Left ventricle myocardium inferior (tissue), 1 donor: ENCODE data around the gene ZNF358. TPM values are rescaled to one million over a fixed set of nuclear protein-coding genes. Genes with fewer than 3 reads are reported as not detected.

Experiments
- DNase-seq: peaks from one replicate; pipeline ENCODE4 v3.0.0-alpha.2; 2020
- H3K27ac ChIP-seq: fragments of 200-600 bp; replicated peaks from 2 replicates; pipeline ENCODE4 v1.8.0; 2021
- H3K27me3 ChIP-seq: fragments of 200-600 bp; 2 replicates; pipeline ENCODE4 v1.8.0; 2021; ENCODE audit warnings: low read depth
- H3K36me3 ChIP-seq: fragments of 200-600 bp; 2 replicates; pipeline ENCODE4 v1.8.0; 2021
- H3K4me1 ChIP-seq: fragments of 200-600 bp; 2 replicates; pipeline ENCODE4 v1.8.0; 2021
- H3K4me3 ChIP-seq: fragments of 200-600 bp; 2 replicates; pipeline ENCODE4 v1.8.0; 2021; ENCODE audit warnings: mild to moderate bottlenecking, moderate library complexity
- H3K9me3 ChIP-seq: fragments of 200-600 bp; replicated peaks from 2 replicates; pipeline ENCODE4 v1.8.0; 2021
- CTCF ChIP-seq: fragments of 200-600 bp; IDR thresholded peaks from 2 replicates; pipeline ENCODE4 v1.8.0; 2021; ENCODE audit warnings: antibody characterized with exemption, mild to moderate bottlenecking, borderline replicate concordance
- intact Hi-C: fragments of 100-400 bp; cut with micrococcal nuclease; formaldehyde crosslinking; loops from one replicate; pipeline ENCODE4 v1.11.0; 2022
- total RNA-seq: library from RNA; stranded (reverse); fragmentation: NEBNext Ultra II Directional; extraction: Animal tissue kit (Norgen Biotek cat#: 25700); gene quantifications from one replicate; pipeline ENCODE4 v1.2.1, GENCODE V29; 2021
- donor health status: DM: no; HTN: yes; CAD: no; lungs with severe emphysema.

Gene ZNF358
- total RNA-seq, 1 donor from 2014 or later: 88.5 TPM

- Histone ChIP-seq H3K27me3 (no peaks in the 10 kb centered on the region), H3K9me3 (no peaks in the 10 kb centered on the region), H3K27ac (no peak overlapping the region), H3K4me1 (no peaks in the 10 kb centered on the region), H3K4me3 (no peak overlapping the region), H3K36me3 (peaks cover 60% of the 10 kb centered on the region)
- DNase-seq: no peak
- intact Hi-C loops: no loop called here
- TF ChIP-seq CTCF: no peak
These were observed 26.8 kb downstream of the ZNF358 start for GRCh38 chr19:7542556-7543348.

- Histone ChIP-seq H3K4me1 (no peaks in the 10 kb centered on the region), H3K36me3 (peaks cover 44% of the 10 kb centered on the region), H3K27me3 (no peaks in the 10 kb centered on the region), H3K4me3 (no peak overlapping the region), H3K9me3 (no peaks in the 10 kb centered on the region), H3K27ac (peak overlapping the region; percentile 27)
- intact Hi-C loops: no loop called here
- no peak for DNase-seq
- no peak for TF ChIP-seq CTCF
These were observed 28.7 kb downstream of the ZNF358 start for GRCh38 chr19:7544626-7545025.

GRCh38 chr19:7545300-7545699 lies 29.4 kb downstream of the ZNF358 start:
- intact Hi-C loops: no loop called here
- no peaks in the 10 kb centered on the region for H3K4me1 ChIP-seq
- DNase-seq: no peak
- no peak for TF ChIP-seq CTCF
- H3K27ac ChIP-seq: no peak overlapping the region
- H3K27me3 ChIP-seq: no peaks in the 10 kb centered on the region
- no peak overlapping the region for H3K4me3 ChIP-seq
- H3K9me3 ChIP-seq: no peaks in the 10 kb centered on the region
- H3K36me3 ChIP-seq: peaks cover 44% of the 10 kb centered on the region

- H3K9me3 ChIP-seq: no peaks in the 10 kb centered on the region
- H3K27ac ChIP-seq: no peak overlapping the region
- TF ChIP-seq CTCF: no peak
- intact Hi-C loops: no loop called here
- H3K27me3 ChIP-seq: no peaks in the 10 kb centered on the region
- H3K4me3 ChIP-seq: no peak overlapping the region
- H3K4me1 ChIP-seq: no peaks in the 10 kb centered on the region
- no peak for DNase-seq
- H3K36me3 ChIP-seq: peaks cover 43% of the 10 kb centered on the region
These were observed 30.0 kb downstream of the ZNF358 start for GRCh38 chr19:7545904-7546303.

- intact Hi-C loops: no loop called here
- Histone ChIP-seq H3K36me3 (peaks cover 32% of the 10 kb centered on the region), H3K27ac (no peak overlapping the region), H3K4me3 (no peak overlapping the region), H3K27me3 (no peaks in the 10 kb centered on the region), H3K9me3 (no peaks in the 10 kb centered on the region), H3K4me1 (peaks cover 3% of the 10 kb centered on the region)
- no peak for DNase-seq
- no peak for TF ChIP-seq CTCF
These were observed 31.3 kb downstream of the ZNF358 start for GRCh38 chr19:7547159-7547558.
